Prostate gland (tissue), 2 donors: ENCODE results near the gene GSX2.

Source experiments
- CTCF ChIP-seq, 4 experiments: fragments of 200-600 bp in 2 of 4; fragments of 450-650 bp in 2 of 4; sonication (generic) in 2 of 4; IDR thresholded peaks; 1 replicate in 3 of 4; 2 replicates in 1 of 4; pipeline ENCODE4 v1.5.1; 2016 to 2019; ENCODE audit warnings: antibody characterized with exemption in 4 of 4, mild to moderate bottlenecking in 2 of 4, moderate library complexity in 2 of 4
- POLR2AphosphoS5 ChIP-seq: sonication (generic); formaldehyde crosslinking; IDR thresholded peaks from one replicate; pipeline ENCODE4 v1.6.1; 2017; ENCODE audit warnings: antibody characterized with exemption

DNA sequence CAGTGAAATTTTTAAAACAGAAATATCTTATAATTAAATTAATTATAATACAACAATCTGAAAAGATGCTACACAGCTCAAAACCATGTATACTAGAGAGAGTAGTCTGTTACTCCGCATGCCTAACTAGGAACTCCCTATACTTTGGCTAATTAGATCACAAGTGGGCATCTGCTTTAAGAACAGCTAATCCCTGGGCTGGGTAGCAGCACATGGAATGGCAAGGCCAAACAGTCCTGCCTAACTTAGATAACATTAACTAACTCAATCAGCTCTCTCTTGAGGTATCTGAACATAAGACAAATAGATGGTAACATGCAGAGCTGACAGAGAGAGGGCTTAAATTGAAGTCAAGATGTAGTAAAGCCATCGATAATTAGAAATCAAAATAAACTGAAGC is 45.5 kb upstream of the GSX2 start:
- TF ChIP-seq POLR2AphosphoS5 (no peak), CTCF (IDR thresholded peaks at IDR 0.05) (no peak)
